Measurements from ENCODE around the gene NBPF11. TPM values are rescaled to one million over a fixed set of nuclear protein-coding genes. Genes with fewer than 3 reads are reported as not detected.

Gene NBPF11
- total RNA-seq = 4.5 and 7.0 TPM in 2 replicates

GRCh38 chr1:148151911-148152656 lies at the start of gene NBPF11:
Gene NBPF11, minus strand, starts transcription at chr1:148152281. Its CDS starts 25,278 bp downstream, at chr1:148127003.

Other genes with a start within 250 kb of the NBPF11 start
- not detected in 2 replicates for gene GJA8, start 249.5 kb downstream of the NBPF11 start, total RNA-seq
- gene GPR89B, start 223.9 kb downstream of the NBPF11 start, total RNA-seq = 16.3 and 21.7 TPM in 2 replicates